GM19463 (cell line): Measurements from ENCODE around the gene AKR1C2.
"Not testable (repeated sequence)": the region's sequence is repeated elsewhere in the genome, so short reads cannot be mapped to it uniquely, and the experiment has no call there.

Source experiments
- ATAC-seq: cut with Tn5 transposase; IDR thresholded peaks from one replicate; pipeline ENCODE4 v1.9.1; 2021; ENCODE audit warnings: mild to moderate bottlenecking, moderate library complexity; ENCODE audit not compliant: unreplicated experiment

AKR1C2 gene

GRCh38 chr10:4962308-4962707 lies 41.3 kb downstream of the AKR1C2 start:
- ATAC-seq = not testable (repeated sequence)

GRCh38 chr10:4961558-4961957 lies 42.1 kb downstream of the AKR1C2 start:
- ATAC-seq = not testable (repeated sequence)

- not testable (repeated sequence) for ATAC-seq
Measured at GRCh38 chr10:4956955-4957645, 46.6 kb downstream of the AKR1C2 start.

- not testable (repeated sequence) for ATAC-seq
Measured at GRCh38 chr10:4956088-4956487, 47.6 kb downstream of the AKR1C2 start.

GRCh38 chr10:4953405-4953804 lies 50.3 kb downstream of the AKR1C2 start:
- ATAC-seq = no peak

GRCh38 chr10:4951512-4952162 lies 52.0 kb downstream of the AKR1C2 start:
- ATAC-seq = not testable (repeated sequence)

GRCh38 chr10:4947635-4948596 lies 55.7 kb downstream of the AKR1C2 start:
- no peak for ATAC-seq

GRCh38 chr10:4947039-4947634 lies 56.5 kb downstream of the AKR1C2 start:
- ATAC-seq = no peak

GRCh38 chr10:4945766-4946717 lies 57.6 kb downstream of the AKR1C2 start:
- no peak for ATAC-seq

- no peak for ATAC-seq
Measured at GRCh38 chr10:4944841-4945240, 58.8 kb downstream of the AKR1C2 start.

GRCh38 chr10:4943821-4944220 lies 59.8 kb downstream of the AKR1C2 start:
- no peak for ATAC-seq

GRCh38 chr10:4943416-4943815 lies 60.2 kb downstream of the AKR1C2 start:
- ATAC-seq = not testable (repeated sequence)

- not testable (repeated sequence) for ATAC-seq
Measured at GRCh38 chr10:4942931-4943330, 60.7 kb downstream of the AKR1C2 start.

- ATAC-seq = no peak
Measured at GRCh38 chr10:4941540-4942330, 61.9 kb downstream of the AKR1C2 start.

- not testable (repeated sequence) for ATAC-seq
Measured at GRCh38 chr10:4940909-4941308, 62.7 kb downstream of the AKR1C2 start.

GRCh38 chr10:4940073-4940428 lies 63.6 kb downstream of the AKR1C2 start:
- ATAC-seq = not testable (repeated sequence)

- no peak for ATAC-seq
Measured at GRCh38 chr10:4939224-4940072, 64.2 kb downstream of the AKR1C2 start.
